Ovary (tissue), 9 donors: Measurements from ENCODE around the gene FMNL1. TPM values are rescaled to one million over a fixed set of nuclear protein-coding genes. Genes with fewer than 3 reads are reported as not detected.

Source experiments
- DNase-seq, 5 donors: peaks; one replicate each; pipeline ENCODE4 v3.0.0-alpha.2; 2019 to 2020
- H3K27ac ChIP-seq, 2 donors: fragments of 200-600 bp; one replicate each; pipeline versions ENCODE4 v1.5.1 to v1.8.0; 2019 to 2022
- H3K27me3 ChIP-seq: fragments of 200-600 bp; one replicate; pipeline ENCODE4 v1.8.0; 2022
- H3K36me3 ChIP-seq: fragments of 200-600 bp; sonication (generic); one replicate; pipeline ENCODE4 v1.5.1; 2019
- H3K4me1 ChIP-seq: one replicate; pipeline ENCODE4 v1.8.1; 2013; ENCODE audit warnings: mild to moderate bottlenecking, moderate library complexity; ENCODE audit not compliant: insufficient read depth
- H3K4me3 ChIP-seq: fragments of 200-600 bp; sonication (generic); one replicate; pipeline ENCODE4 v1.5.1; 2017
- H3K9me3 ChIP-seq, 2 donors: fragments of 200-600 bp in 1 of 2; sonication (generic) in 1 of 2; one replicate each; pipeline versions ENCODE4 v1.5.1 to v1.8.1; 2013 to 2019; ENCODE audit warnings: mild to moderate bottlenecking in 1 of 2, moderate library complexity in 1 of 2
- CTCF ChIP-seq, 3 donors: fragments of 450-650 bp in 2 of 3; fragments of 200-600 bp in 1 of 3; IDR thresholded peaks; one replicate each; pipeline versions ENCODE4 v1.5.1 to v1.8.0; 2016 to 2022; ENCODE audit warnings: antibody characterized with exemption in 3 of 3, mild to moderate bottlenecking in 1 of 3
- EP300 ChIP-seq: sonication (generic); formaldehyde crosslinking; IDR thresholded peaks from one replicate; pipeline ENCODE4 v1.6.1; 2017; ENCODE audit warnings: antibody characterized with exemption
- POLR2A ChIP-seq: fragments of 450-650 bp; IDR thresholded peaks from one replicate; pipeline ENCODE4 v1.6.1; 2017; ENCODE audit warnings: antibody characterized with exemption, mild to moderate bottlenecking, moderate library complexity
- WGBS, 3 donors: extraction: QIAGEN DNeasy Blood & Tissue Kit in 1 of 3; methylation state at CpG; one replicate each; pipeline versions ENCODE4 v1.1.5 to v1.1.7; 2013 to 2017; 5-methylcytosine and 5-hydroxymethylcytosine counted together
- intact Hi-C, 4 donors: fragments of 100-400 bp; cut with DNase I; formaldehyde crosslinking; loops; one replicate each; pipeline versions ENCODE4 v1.11.0 to v1.15.1; 2022 to 2023
- polyA plus RNA-seq, 2 donors: library from polyadenylated mRNA; stranded (reverse); fragments of 200-250 nt in 1 of 2; fragments of 350-450 nt in 1 of 2; fragmentation: Illumina TruSeq in 1 of 2; extraction: RNeasy Lipid Tissue Mini Kit (QIAGEN cat#74804) in 1 of 2; gene quantifications; one replicate each; pipeline ENCODE4 v1.2.3, GENCODE V29; 2013 to 2014
- total RNA-seq, 7 donors: library from RNA; depleted of rRNA in 2 of 7; stranded (reverse); fragments of >200 nt in 2 of 7; fragmentation: NEBNext Ultra II Directional in 3 of 7; extraction: Animal tissue kit (Norgen Biotek cat#: 25700) in 3 of 7; gene quantifications; one replicate each; pipeline versions ENCODE4 v1.1.0 to v1.2.4, GENCODE V29; 2016 to 2023
- donor health status: DM: no; HTN: no; CAD: no; lungs with moderate emphysema.
- donor health status: DM: no; HTN: no; CAD: no.
- donor health status: Bipolar disorder and iron deficiency.
- donor health status: DM: yes; HTN: yes; CAD: no.
- donor health status: DM: no; HTN: no; CAD: no.
- donor health status: DM: yes; HTN: yes; CAD: no.

FMNL1 gene
- total and polyA plus RNA-seq, 9 donors: 2.1 to 24.0 (median 6.1) TPM

- H3K27ac ChIP-seq: no peak overlapping the region
- no peaks in the 10 kb centered on the region for H3K9me3 ChIP-seq
- no peak for TF ChIP-seq CTCF (IDR thresholded peaks at IDR 0.05)
- no peak for TF ChIP-seq POLR2A
- TF ChIP-seq EP300: no peak
- intact Hi-C loops: no loop called here
- no peaks in the 10 kb centered on the region for H3K36me3 ChIP-seq
- peak in 1 of 5 donors; percentile 59 for DNase-seq
- no peaks in the 10 kb centered on the region for H3K27me3 ChIP-seq
- peaks cover 4% of the 10 kb centered on the region for H3K4me1 ChIP-seq
- H3K4me3 ChIP-seq: no peak overlapping the region
- 1 to 8% (median 3%) methylated on average over 60 to 62 of the region's 62 CpGs for WGBS, 3 donors
Observed at GRCh38 chr17:45241328-45242028, 19.8 kb downstream of the FMNL1 start.

GRCh38 chr17:45242029-45242414, 20.3 kb downstream of the FMNL1 start:
- WGBS, 3 donors: 14 to 17% (median 17%) methylated on average over 14 to 18 of the region's 18 CpGs
- no peak overlapping the region for H3K4me3 ChIP-seq
- H3K4me1 ChIP-seq: peaks cover 10% of the 10 kb centered on the region
- no peak for DNase-seq
- H3K27me3 ChIP-seq: no peaks in the 10 kb centered on the region
- H3K9me3 ChIP-seq: no peaks in the 10 kb centered on the region
- intact Hi-C loops: no loop called here
- H3K36me3 ChIP-seq: no peaks in the 10 kb centered on the region
- no peak overlapping the region for H3K27ac ChIP-seq
- no peak for TF ChIP-seq EP300
- no peak for TF ChIP-seq CTCF (IDR thresholded peaks at IDR 0.05)
- no peak for TF ChIP-seq POLR2A

GRCh38 chr17:45243750-45244149, 22.1 kb downstream of the FMNL1 start:
- Histone ChIP-seq H3K4me1 (peaks cover 11% of the 10 kb centered on the region), H3K36me3 (no peaks in the 10 kb centered on the region), H3K27ac (no peak overlapping the region), H3K27me3 (no peaks in the 10 kb centered on the region), H3K4me3 (no peak overlapping the region), H3K9me3 (no peaks in the 10 kb centered on the region)
- intact Hi-C loops: no loop called here
- no peak for DNase-seq
- WGBS, 3 donors: 52 to 64% (median 57%) methylated on average over 10 to 18 of the region's 18 CpGs
- TF ChIP-seq CTCF (IDR thresholded peaks at IDR 0.05) (no peak), EP300 (no peak), POLR2A (no peak)

- peak in 1 of 5 donors; percentile 21 for DNase-seq
- intact Hi-C loops: no loop called here
- WGBS, 3 donors: 89 to 93% (median 91%) methylated on average over 21 of the region's 21 CpGs
Observed at GRCh38 chr17:45244725-45245656, 23.3 kb downstream of the FMNL1 start.

More at GRCh38 chr17:45244725-45245656, 23.3 kb downstream of the FMNL1 start:
- Histone ChIP-seq H3K9me3 (no peaks in the 10 kb centered on the region), H3K27me3 (no peaks in the 10 kb centered on the region), H3K4me3 (no peak overlapping the region), H3K36me3 (no peaks in the 10 kb centered on the region), H3K4me1 (peaks cover 11% of the 10 kb centered on the region), H3K27ac (no peak overlapping the region)
- TF ChIP-seq CTCF (IDR thresholded peaks at IDR 0.05) (no peak), EP300 (no peak)
